Esophagus squamous epithelium (tissue), 5 donors: Measurements from ENCODE around the gene LTN1. TPM values are rescaled to one million over a fixed set of nuclear protein-coding genes. Genes with fewer than 3 reads are reported as not detected.

ENCODE experiments used
- DNase-seq: peaks from one replicate; lab custom pipeline; 2025; lab: John Stamatoyannopoulos, UW
- H3K27ac ChIP-seq, 4 donors: fragments of 200-600 bp; sonication (generic); one replicate each; pipeline ENCODE4 v1.5.1; 2016 to 2019; ENCODE audit warnings: mild to moderate bottlenecking in 1 of 4
- H3K27me3 ChIP-seq, 4 donors: fragments of 200-600 bp; sonication (generic); 1 replicate in 3 of 4; 2 replicates in 1 of 4; pipeline versions ENCODE4 v1.5.1 to v1.6.0; 2017 to 2021; ENCODE audit warnings: antibody characterized with exemption in 1 of 4
- H3K36me3 ChIP-seq, 3 donors: fragments of 200-600 bp; sonication (generic); one replicate each; pipeline ENCODE4 v1.5.1; 2016 to 2019
- H3K4me1 ChIP-seq, 3 donors: fragments of 200-600 bp; sonication (generic); one replicate each; pipeline ENCODE4 v1.5.1; 2017 to 2019
- H3K4me3 ChIP-seq, 4 donors: fragments of 200-600 bp; sonication (generic); 1 replicate in 3 of 4; 2 replicates in 1 of 4; pipeline ENCODE4 v1.5.1; 2016 to 2019; ENCODE audit warnings: mild to moderate bottlenecking in 2 of 4, moderate library complexity in 1 of 4
- H3K9me3 ChIP-seq, 3 donors: fragments of 200-600 bp; sonication (generic); one replicate each; pipeline ENCODE4 v1.5.1; 2016 to 2019
- POLR2A ChIP-seq, 4 donors: fragments of 450-650 bp; IDR thresholded peaks; one replicate each; pipeline ENCODE4 v1.6.1; 2017; ENCODE audit warnings: antibody characterized with exemption in 4 of 4, mild to moderate bottlenecking in 4 of 4, moderate library complexity in 3 of 4
- WGBS, 2 donors: methylation state at CpG; one replicate each; pipeline ENCODE4 v1.1.5; 2018; 5-methylcytosine and 5-hydroxymethylcytosine counted together
- intact Hi-C: fragments of 100-400 bp; cut with DNase I; formaldehyde crosslinking; loops from one replicate; pipeline ENCODE4 v1.15.0; 2022
- total RNA-seq, 4 donors: library from RNA; depleted of rRNA; stranded (reverse); fragments of >200 nt; gene quantifications; one replicate each; pipeline ENCODE4 v1.1.0, GENCODE V29; 2016
- TF ChIP-seq, protein P1 (sequence below), 6 experiments: fragments of 450-650 bp in 4 of 6; fragments of 200-600 bp in 2 of 6; sonication (generic) in 2 of 6; IDR thresholded peaks; one replicate each; pipeline ENCODE4 v1.5.1; 2016 to 2019; ENCODE audit warnings: antibody characterized with exemption in 6 of 6, mild to moderate bottlenecking in 4 of 6, moderate library complexity in 4 of 6
- donor health status: DM: yes; HTN: yes; CAD: no.

LTN1 gene
- total RNA-seq, 4 donors from 2014 or later, result 10.3 to 24.9 (median 22.2) TPM

DNA sequence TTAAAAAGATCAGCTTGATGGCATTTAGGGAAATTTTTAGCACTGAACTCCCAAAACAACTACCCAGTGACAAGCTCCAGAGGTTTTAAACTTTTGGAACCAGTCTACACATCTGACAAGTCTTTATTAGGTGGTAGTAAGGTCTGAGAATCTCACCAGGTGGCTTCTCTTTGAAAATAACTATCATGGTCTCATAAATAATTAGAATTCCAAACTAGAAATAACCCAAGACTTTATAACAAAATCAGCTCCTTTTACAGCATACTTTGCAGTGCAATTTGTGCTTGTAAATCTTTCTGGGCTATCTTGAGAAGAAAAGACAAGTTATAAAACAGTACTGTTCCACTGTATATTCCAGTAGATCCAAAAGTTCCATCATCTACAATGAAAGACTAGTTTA, 108.7 kb downstream of the LTN1 start:
- no peaks in the 10 kb centered on the region for H3K9me3 ChIP-seq
- peaks cover 0 to 41% (median 0%) of the 10 kb centered on the region in 3 donors for H3K36me3 ChIP-seq
- peak overlapping the region in 3 of 4 donors; percentile 59 to 67 (median 61) for H3K4me3 ChIP-seq
- H3K27ac ChIP-seq, result peak overlapping the region in 2 of 4 donors; percentile 91 to 95
- TF ChIP-seq, protein P1, sequence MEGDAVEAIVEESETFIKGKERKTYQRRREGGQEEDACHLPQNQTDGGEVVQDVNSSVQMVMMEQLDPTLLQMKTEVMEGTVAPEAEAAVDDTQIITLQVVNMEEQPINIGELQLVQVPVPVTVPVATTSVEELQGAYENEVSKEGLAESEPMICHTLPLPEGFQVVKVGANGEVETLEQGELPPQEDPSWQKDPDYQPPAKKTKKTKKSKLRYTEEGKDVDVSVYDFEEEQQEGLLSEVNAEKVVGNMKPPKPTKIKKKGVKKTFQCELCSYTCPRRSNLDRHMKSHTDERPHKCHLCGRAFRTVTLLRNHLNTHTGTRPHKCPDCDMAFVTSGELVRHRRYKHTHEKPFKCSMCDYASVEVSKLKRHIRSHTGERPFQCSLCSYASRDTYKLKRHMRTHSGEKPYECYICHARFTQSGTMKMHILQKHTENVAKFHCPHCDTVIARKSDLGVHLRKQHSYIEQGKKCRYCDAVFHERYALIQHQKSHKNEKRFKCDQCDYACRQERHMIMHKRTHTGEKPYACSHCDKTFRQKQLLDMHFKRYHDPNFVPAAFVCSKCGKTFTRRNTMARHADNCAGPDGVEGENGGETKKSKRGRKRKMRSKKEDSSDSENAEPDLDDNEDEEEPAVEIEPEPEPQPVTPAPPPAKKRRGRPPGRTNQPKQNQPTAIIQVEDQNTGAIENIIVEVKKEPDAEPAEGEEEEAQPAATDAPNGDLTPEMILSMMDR (IDR thresholded peaks at IDR 0.05), result no peak
- no peak for TF ChIP-seq POLR2A (IDR thresholded peaks at IDR 0.05)
- H3K4me1 ChIP-seq, result peaks cover 0 to 24% (median 4%) of the 10 kb centered on the region in 3 donors
- intact Hi-C loops, result no loop called here
- no peaks in the 10 kb centered on the region for H3K27me3 ChIP-seq
- DNase-seq, result no peak

DNA sequence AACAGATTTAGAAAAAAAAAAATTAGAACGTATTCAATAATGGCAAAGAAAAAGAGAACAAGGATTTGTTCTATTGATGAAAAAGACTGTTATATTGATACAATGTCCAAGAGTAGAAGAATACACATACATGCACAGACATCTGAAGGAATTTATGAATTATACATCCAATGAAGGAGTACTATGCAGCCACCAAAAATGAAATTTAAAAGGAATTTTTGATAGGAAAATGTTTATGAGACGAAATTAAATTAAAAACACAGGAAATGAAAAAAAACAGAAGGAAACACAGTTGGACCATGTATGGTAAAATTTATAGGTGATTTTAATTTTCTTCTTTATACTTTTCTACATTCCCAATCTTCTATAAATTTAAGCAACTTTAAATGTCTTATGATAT, 110.3 kb downstream of the LTN1 start:
- Histone ChIP-seq H3K4me1 (peaks cover 0 to 24% (median 4%) of the 10 kb centered on the region in 3 donors), H3K36me3 (peaks cover 0 to 52% (median 0%) of the 10 kb centered on the region in 3 donors), H3K27me3 (no peaks in the 10 kb centered on the region), H3K27ac (no peak overlapping the region), H3K4me3 (no peak overlapping the region), H3K9me3 (no peaks in the 10 kb centered on the region)
- no peak for DNase-seq
- TF ChIP-seq POLR2A (IDR thresholded peaks at IDR 0.05), result no peak
- TF ChIP-seq, protein P1 (IDR thresholded peaks at IDR 0.05), result no peak
- 47 to 50% methylated on average over 2 of the region's 2 CpGs for WGBS, 2 donors
- intact Hi-C loops, result no loop called here

Other genes with a start within 250 kb of the LTN1 start
- 10 to 100 TPM in 2 of 4 donors, 1 to 10 TPM in 2; 5.8 to 12.6 (median 9.0) TPM for gene RWDD2B, start 26.5 kb upstream of the LTN1 start, total RNA-seq
- 10 to 100 TPM; 14.9 to 44.3 (median 27.9) TPM for gene USP16, start 31.8 kb upstream of the LTN1 start, total RNA-seq
- gene CCT8, start 80.8 kb upstream of the LTN1 start, total RNA-seq, result 100 to 1,000 TPM in 3 of 4 donors, 10 to 100 TPM in 1; 69.5 to 170 (median 133) TPM
- 1 to 10 TPM; 1.7 to 7.8 (median 6.9) TPM for gene MAP3K7CL, start 137.8 kb upstream of the LTN1 start, total RNA-seq